GM19035 (cell line): ENCODE measurements around the gene TKTL1.
A peak's percentile ranks its signal among the peaks of the same experiment; 100 is the strongest.

Source experiments
- ATAC-seq: cut with Tn5 transposase; IDR thresholded peaks from one replicate; pipeline ENCODE4 v1.9.1; 2021; ENCODE audit not compliant: unreplicated experiment

TKTL1 gene

DNA sequence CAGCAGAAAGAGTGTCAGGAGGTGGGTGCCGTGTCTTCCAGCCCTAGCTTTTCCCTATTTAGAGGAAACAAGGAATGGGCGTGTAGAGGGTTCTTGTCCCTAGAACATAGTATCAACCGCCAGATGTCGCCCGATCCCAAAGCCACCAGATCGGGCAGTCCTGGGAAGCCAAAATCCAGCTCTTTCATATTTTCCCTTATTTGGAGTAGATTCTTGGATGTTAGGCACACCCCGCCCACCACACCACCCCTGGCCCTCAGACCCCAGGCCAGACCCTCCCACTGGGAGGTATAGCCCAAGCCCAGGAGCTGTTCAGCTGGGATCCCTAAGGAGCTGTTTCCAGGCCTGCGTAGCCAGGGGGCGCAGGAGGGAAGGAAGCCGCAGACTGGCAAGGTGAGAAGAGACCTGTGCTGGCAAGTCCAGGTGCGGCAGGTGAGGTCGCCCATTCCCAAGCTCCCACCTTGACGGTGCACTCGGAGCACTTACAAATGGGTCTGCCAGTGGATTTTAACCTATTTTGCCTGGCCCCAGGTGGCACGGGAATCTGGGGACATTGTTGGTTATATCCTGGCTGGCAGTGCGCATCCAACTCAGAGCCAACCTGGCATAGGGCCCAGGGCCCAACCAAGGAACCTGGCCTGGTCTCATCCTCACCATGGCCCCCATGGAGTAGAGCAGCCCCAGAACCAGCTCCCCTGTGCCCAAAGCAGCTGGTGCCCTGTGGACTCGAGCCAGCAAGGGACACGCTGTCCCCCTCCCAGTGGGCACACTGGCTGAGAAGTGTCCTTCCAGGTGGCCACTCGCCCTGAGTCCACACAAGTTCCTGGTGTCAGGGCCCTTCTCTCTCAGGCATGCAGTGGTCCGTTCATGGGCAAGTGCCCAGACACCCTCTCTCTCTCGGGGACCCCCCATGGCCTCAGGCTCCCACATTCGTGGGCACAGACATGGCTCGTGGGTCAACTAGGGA is 78.0 kb downstream of the TKTL1 start:
- ATAC-seq: no peak

DNA sequence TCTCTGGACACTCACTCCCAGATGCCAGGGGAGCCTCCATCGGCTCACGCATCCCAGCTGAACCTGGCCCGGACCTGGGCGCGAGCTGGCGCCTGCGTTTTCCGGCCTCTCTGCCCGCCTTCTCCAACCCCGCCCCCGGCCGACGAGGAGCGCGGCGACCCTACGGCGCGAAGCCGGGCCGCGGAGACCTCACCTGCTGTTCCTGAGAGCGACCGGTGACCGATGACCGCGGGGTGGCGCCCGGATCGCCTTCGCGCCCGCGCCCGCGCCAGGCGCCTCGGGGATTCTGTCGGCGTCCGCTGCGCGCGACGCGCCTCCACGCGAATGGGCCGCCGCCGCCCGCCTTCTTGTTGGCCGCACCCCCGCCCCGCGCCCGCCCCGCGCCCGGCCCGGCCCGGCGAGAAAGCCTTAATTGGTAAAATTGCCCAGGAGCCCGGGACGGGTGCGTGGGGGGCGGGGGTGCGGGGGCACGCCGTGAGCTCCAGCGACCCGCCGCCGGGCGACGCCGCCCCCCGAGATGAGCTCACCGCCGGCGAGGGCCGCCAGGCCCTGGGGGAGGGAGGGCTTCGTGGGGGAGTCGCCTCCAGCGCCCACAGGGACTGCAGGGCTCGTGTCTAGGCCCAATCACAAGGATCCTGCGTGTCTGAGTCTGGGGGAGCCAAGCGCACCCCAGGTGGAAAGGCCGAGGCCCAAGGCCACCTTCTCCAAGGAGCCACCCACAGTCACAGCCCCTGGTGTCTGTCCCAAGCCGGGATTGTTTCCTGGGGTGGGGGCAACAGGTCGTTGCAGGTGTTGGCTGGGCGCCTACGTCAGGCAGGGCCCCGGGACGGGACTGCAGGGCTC is 78.9 kb downstream of the TKTL1 start, which contains the start of gene FLNA:
Gene FLNA, minus strand, starts transcription at position 322 of the 843 bp plus-strand sequence. CDS start 3,389 bp downstream, outside the sequence.
- ATAC-seq: no peak

DNA sequence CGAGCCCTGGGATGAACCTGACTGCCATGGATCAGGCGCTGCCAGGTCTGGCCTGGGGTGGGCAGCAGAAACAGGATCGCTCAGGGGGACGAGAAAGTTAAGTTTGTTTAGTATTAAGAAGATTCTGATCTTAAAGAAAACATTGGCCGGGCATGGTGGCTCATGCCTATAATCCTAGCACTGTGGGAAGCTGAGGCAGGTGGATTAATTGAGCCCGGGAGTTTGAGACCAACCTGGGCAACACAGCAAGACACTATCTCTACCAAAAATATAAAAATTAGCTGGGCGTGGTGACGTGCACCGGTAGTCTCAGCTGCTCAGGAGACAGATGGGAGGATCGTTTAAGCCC is 79.5 kb downstream of the TKTL1 start:
- ATAC-seq: no peak

DNA sequence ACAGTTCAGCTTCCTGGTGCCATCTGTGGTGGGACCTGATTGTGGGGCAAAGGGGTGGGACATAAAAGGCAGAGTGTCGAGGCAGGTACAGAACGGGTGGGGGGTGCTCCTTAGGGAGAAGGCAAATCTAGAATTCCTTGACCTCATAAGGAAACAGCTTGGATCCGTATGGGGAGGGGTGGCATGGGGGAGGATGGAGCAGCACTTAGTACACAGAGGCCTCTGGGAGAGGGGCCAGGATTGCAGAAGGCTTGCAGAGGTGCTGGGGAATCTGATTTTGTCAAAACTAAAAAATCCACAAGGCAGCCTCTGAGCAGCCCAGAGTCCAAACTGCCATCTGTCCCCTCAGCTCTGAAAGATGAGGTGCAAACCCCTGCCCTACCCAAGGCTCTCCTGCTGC is 81.2 kb downstream of the TKTL1 start:
- ATAC-seq: no peak

DNA sequence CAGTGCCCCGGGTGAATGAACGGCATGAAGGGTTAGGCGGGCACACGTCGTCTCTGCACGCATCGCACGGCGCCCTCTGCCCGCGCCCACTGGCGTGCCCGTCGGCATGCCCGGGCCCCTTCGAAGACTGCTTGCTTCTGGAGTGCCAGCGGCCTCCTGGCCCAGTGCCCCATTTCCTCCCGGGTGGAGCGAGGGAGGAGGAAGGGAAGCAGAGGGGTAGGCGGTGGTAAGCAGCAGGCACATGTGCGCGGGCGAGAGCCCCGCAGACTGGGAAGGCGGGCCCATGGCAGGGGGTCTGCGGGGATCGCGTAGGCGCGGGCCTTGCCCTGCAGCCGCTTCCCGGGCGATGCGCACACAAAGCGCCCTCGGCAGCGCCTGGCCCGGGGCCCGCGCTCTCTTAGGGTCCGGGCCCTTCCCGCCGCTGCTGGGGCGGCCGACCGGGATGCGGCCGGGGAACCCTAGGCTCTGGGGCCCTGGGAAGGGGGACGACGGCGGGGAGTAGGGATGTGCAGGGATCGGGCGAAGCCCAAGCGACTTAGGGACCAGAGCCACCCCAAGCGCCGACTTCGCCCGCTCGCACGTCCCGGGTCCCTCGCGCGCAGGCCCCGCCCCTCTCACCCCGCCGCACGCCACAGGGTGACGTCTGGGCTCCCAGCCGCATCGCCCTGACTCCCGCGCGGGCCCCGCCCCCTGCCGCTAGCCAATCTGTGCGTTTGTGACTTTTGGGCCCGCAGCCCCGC is 82.6 kb downstream of the TKTL1 start:
- peak; percentile 4 for ATAC-seq

DNA sequence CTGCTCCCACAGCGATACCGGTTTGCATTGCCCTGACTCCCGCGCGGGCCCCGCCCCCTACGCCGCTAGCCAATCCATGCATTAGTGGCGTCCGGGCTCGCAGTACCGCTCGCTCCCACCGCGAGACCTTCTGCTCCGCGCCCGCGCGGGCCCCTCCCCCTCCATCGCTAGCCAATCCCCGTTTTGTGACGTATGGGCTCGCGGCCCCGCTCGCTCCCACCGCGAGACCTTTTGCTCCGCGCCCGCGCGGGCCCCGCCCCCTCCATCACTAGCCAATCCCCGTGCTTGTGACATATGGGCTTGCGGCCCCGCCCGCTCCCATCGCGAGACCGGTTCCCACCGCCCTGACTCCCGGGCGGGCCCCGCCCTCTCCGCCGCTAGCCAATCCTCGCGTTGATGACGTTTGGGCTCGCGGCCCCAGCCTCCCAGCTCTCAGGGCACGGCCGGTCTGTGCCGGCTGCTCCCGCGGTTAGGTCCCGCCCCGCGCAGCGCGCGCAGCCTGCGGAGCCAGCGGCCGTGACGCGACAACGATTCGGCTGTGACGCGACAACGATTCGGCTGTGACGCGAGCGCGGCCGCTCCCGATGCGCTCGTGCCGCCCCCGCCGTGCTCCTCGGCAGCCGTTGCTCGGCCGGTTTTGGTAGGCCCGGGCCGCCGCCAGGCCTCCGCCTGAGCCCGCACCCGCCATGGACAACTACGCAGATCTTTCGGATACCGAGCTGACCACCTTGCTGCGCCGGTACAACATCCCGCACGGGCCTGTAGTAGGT is 83.4 kb downstream of the TKTL1 start, which contains the start of gene EMD:
Gene EMD, plus strand, starts transcription at position 497 of the 770 bp plus-strand sequence. Its CDS starts 190 bp downstream, at position 687.
- ATAC-seq: peak; percentile 78

DNA sequence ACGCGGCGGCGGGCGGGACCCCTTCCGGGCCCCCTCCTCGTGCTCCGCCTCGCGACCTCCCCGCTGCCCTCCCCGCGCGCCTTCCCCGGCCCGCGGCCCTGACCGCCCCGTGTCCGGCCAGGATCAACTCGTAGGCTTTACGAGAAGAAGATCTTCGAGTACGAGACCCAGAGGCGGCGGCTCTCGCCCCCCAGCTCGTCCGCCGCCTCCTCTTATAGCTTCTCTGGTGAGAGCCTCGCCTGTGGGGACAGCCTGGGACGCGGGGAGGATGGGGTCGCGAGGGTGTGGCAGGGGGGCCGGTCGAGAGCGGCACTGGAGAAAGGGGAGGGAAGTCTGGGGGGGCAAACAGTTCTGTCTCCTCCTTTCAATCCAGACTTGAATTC is 84.0 kb downstream of the TKTL1 start:
- no peak for ATAC-seq
